ENCODE measurements around the gene MEGF9.

DNA sequence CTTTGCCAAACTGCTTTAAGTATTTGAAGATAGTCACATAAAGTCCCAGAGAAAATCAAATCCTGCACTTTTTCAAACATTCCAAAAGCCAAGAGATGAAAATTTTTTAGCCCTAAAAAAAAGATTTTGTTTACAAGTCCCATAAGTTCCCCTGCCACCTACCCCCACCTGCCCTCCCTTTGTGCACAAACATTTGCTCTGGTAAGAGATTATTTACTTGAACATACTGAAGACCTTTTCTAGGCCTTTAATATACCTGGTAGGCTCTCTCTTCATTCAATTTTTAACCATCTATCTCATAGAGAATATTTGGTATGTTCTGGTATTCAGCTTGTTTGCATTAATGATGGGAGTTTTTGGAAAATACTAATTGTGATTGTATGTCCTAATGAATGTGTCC is 50.3 kb downstream of the MEGF9 start:
- TF ChIP-seq, protein P1, sequence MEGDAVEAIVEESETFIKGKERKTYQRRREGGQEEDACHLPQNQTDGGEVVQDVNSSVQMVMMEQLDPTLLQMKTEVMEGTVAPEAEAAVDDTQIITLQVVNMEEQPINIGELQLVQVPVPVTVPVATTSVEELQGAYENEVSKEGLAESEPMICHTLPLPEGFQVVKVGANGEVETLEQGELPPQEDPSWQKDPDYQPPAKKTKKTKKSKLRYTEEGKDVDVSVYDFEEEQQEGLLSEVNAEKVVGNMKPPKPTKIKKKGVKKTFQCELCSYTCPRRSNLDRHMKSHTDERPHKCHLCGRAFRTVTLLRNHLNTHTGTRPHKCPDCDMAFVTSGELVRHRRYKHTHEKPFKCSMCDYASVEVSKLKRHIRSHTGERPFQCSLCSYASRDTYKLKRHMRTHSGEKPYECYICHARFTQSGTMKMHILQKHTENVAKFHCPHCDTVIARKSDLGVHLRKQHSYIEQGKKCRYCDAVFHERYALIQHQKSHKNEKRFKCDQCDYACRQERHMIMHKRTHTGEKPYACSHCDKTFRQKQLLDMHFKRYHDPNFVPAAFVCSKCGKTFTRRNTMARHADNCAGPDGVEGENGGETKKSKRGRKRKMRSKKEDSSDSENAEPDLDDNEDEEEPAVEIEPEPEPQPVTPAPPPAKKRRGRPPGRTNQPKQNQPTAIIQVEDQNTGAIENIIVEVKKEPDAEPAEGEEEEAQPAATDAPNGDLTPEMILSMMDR (IDR thresholded peaks at IDR 0.05; ENCODE audit: insufficient read depth, low read length, poor library complexity, severe bottlenecking) = no peak
- no peak for TF ChIP-seq EZH2phosphoT487 (conservative IDR thresholded peaks at IDR 0.05; ENCODE audit: low read length)

Data from SU-DHL-6 (cell line).